Measurements from ENCODE around the gene ATG16L1. TPM values are rescaled to one million over a fixed set of nuclear protein-coding genes. Genes with fewer than 3 reads are reported as not detected.

ATG16L1 gene
- total and polyA plus RNA-seq, 9 donors, result 9.5 to 32.3 (median 20.0) TPM

GRCh38 chr2:233262562-233262961 is 11.1 kb downstream of the ATG16L1 start:
- H3K9me3 ChIP-seq, result no peaks in the 10 kb centered on the region
- intact Hi-C loops (cut with DNase I), result loop anchor here in 1 of 4 donors (10.0 kb wide), 1 partner anchor 182 kb away; no protein-coding TSS in a partner anchor
- 92 to 94% (median 94%) methylated on average over 5 of the region's 5 CpGs for WGBS, 3 donors
- no peak overlapping the region for H3K27ac ChIP-seq
- H3K27me3 ChIP-seq, result no peaks in the 10 kb centered on the region
- no peaks in the 10 kb centered on the region for H3K4me1 ChIP-seq (ENCODE audit: insufficient read depth)
- H3K4me3 ChIP-seq, result no peak overlapping the region
- no peaks in the 10 kb centered on the region for H3K36me3 ChIP-seq
- TF ChIP-seq CTCF (IDR thresholded peaks at IDR 0.05) (no peak), POLR2A (IDR thresholded peaks at IDR 0.05) (no peak), EP300 (IDR thresholded peaks at IDR 0.05) (no peak)
- no peak for DNase-seq

- no peaks in the 10 kb centered on the region for H3K27me3 ChIP-seq
- H3K4me3 ChIP-seq, result no peak overlapping the region
- no peaks in the 10 kb centered on the region for H3K9me3 ChIP-seq
- TF ChIP-seq CTCF (IDR thresholded peaks at IDR 0.05) (no peak), POLR2A (IDR thresholded peaks at IDR 0.05) (no peak), EP300 (IDR thresholded peaks at IDR 0.05) (no peak)
- intact Hi-C loops (cut with DNase I), result loop anchor here in 1 of 4 donors (10.0 kb wide), 1 partner anchor 182 kb away; no protein-coding TSS in a partner anchor
- H3K36me3 ChIP-seq, result no peaks in the 10 kb centered on the region
- no peaks in the 10 kb centered on the region for H3K4me1 ChIP-seq (ENCODE audit: insufficient read depth)
- no peak for DNase-seq
- no peak overlapping the region for H3K27ac ChIP-seq
- 90 to 96% (median 94%) methylated on average over 6 of the region's 6 CpGs for WGBS, 3 donors
These were observed 11.6 kb downstream of the ATG16L1 start for GRCh38 chr2:233263045-233263570.

GRCh38 chr2:233264667-233265066 is 13.2 kb downstream of the ATG16L1 start:
- no peak for TF ChIP-seq POLR2A (IDR thresholded peaks at IDR 0.05)
- no peak for TF ChIP-seq EP300 (IDR thresholded peaks at IDR 0.05)
- TF ChIP-seq CTCF (IDR thresholded peaks at IDR 0.05), result no peak
- H3K36me3 ChIP-seq, result no peaks in the 10 kb centered on the region
- WGBS, 3 donors, result 78 to 88% (median 83%) methylated on average over 8 of the region's 8 CpGs
- H3K27me3 ChIP-seq, result no peaks in the 10 kb centered on the region
- intact Hi-C loops (cut with DNase I), result loop anchor here in 1 of 4 donors (10.0 kb wide), 1 partner anchor 180 kb away; no protein-coding TSS in a partner anchor
- H3K9me3 ChIP-seq, result no peaks in the 10 kb centered on the region
- no peak overlapping the region for H3K4me3 ChIP-seq
- no peak for DNase-seq
- H3K27ac ChIP-seq, result no peak overlapping the region
- no peaks in the 10 kb centered on the region for H3K4me1 ChIP-seq (ENCODE audit: insufficient read depth)

- H3K27me3 ChIP-seq, result no peaks in the 10 kb centered on the region
- no peaks in the 10 kb centered on the region for H3K9me3 ChIP-seq
- no peak overlapping the region for H3K4me3 ChIP-seq
- no peak for TF ChIP-seq CTCF (IDR thresholded peaks at IDR 0.05)
- no peak for TF ChIP-seq POLR2A (IDR thresholded peaks at IDR 0.05)
- TF ChIP-seq EP300 (IDR thresholded peaks at IDR 0.05), result no peak
- 93 to 96% (median 94%) methylated on average over 10 of the region's 10 CpGs for WGBS, 3 donors
- H3K4me1 ChIP-seq (ENCODE audit: insufficient read depth), result no peaks in the 10 kb centered on the region
- no peaks in the 10 kb centered on the region for H3K36me3 ChIP-seq
- intact Hi-C loops (cut with DNase I), result loop anchor here in 1 of 4 donors (10.0 kb wide), 1 partner anchor 179 kb away; no protein-coding TSS in a partner anchor
- DNase-seq, result no peak
- no peak overlapping the region for H3K27ac ChIP-seq
These were observed 14.5 kb downstream of the ATG16L1 start for GRCh38 chr2:233265899-233266431.

Measured in ovary (tissue), 9 donors.